ENCODE measurements around the gene CHTF18. TPM values are rescaled to one million over a fixed set of nuclear protein-coding genes. Genes with fewer than 3 reads are reported as not detected.

Gene CHTF18
- total RNA-seq, 1 donor from 2014 or later = 3.1 TPM

DNA sequence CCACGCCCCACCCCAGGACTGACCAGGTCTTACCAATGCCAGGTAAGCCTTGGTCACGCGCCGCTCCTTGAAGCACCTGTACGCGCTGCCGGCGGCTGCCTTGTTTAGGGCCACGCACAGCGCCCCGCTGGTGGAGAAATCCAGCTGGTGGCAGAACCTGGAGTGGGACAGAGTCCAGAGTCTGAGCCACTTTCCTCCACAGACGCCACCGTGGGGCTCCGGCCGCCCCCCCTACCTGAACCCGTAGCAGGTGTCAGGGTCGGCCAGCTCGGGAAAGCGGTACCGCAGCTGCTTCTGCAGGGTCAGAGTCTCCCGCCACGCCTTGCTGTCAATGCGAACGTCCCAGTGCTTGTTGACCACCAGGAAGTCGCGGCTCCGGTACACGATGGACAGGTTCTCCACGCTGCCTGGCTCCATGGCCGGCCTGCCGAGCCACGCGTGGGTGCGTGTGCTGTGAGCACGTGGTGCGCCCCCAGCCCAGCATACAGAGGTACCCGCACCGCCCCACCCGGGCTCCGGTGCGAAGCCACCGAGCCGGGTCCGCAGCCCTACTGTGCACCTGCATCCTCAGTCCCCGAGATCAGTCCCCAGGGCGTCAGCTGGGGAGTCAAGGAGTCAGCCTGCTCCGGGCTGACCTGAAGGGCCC lies 976 bp upstream of the CHTF18 start:
- Histone ChIP-seq H3K4me1 (peaks cover 32% of the 10 kb centered on the region), H3K27me3 (ENCODE audit: low read depth) (peaks cover 13% of the 10 kb centered on the region), H3K36me3 (peaks cover 8% of the 10 kb centered on the region), H3K9me3 (replicated peaks) (no peaks in the 10 kb centered on the region), H3K27ac (replicated peaks) (peak overlapping the region; percentile 85), H3K4me3 (peak overlapping the region; percentile 99)
- TF ChIP-seq CTCF (IDR thresholded peaks at IDR 0.05; ENCODE audit: borderline replicate concordance) = no peak
- no peak for DNase-seq
- intact Hi-C loops (cut with micrococcal nuclease) = no loop called here

- Histone ChIP-seq H3K27me3 (ENCODE audit: low read depth) (peaks cover 8% of the 10 kb centered on the region), H3K27ac (replicated peaks) (peak within 1 kb of the TSS; percentile 85), H3K4me1 (peaks cover 32% of the 10 kb centered on the region), H3K36me3 (peaks cover 8% of the 10 kb centered on the region), H3K4me3 (peak within 1 kb of the TSS; percentile 99), H3K9me3 (replicated peaks) (no peaks in the 10 kb centered on the region)
- peak; percentile 14 for TF ChIP-seq CTCF (IDR thresholded peaks at IDR 0.05; ENCODE audit: borderline replicate concordance)
- peak; percentile 25 for DNase-seq
- intact Hi-C loops (cut with micrococcal nuclease) = no loop called here
Observed at GRCh38 chr16:787978-788398, 432 bp upstream of the CHTF18 start, which contains the start of gene RPUSD1. Gene RPUSD1 (minus strand): TSS chr16:788381. CDS start chr16:787737, 644 bp downstream.

- Histone ChIP-seq H3K4me1 (peaks cover 29% of the 10 kb centered on the region), H3K4me3 (peak overlapping the region; percentile 99)
Observed at GRCh38 chr16:789191-789850, 901 bp downstream of the CHTF18 start.

GRCh38 chr16:790086-790485 lies 1.7 kb downstream of the CHTF18 start:
- TF ChIP-seq CTCF (IDR thresholded peaks at IDR 0.05; ENCODE audit: borderline replicate concordance) = no peak
- DNase-seq = no peak
- Histone ChIP-seq H3K4me1 (peaks cover 29% of the 10 kb centered on the region), H3K9me3 (replicated peaks) (no peaks in the 10 kb centered on the region), H3K4me3 (no peak overlapping the region), H3K27me3 (ENCODE audit: low read depth) (no peaks in the 10 kb centered on the region), H3K27ac (replicated peaks) (no peak overlapping the region), H3K36me3 (peaks cover 8% of the 10 kb centered on the region)
- intact Hi-C loops (cut with micrococcal nuclease) = no loop called here

More at GRCh38 chr16:789191-789850, 901 bp downstream of the CHTF18 start:
- Histone ChIP-seq H3K27ac (replicated peaks) (no peak overlapping the region), H3K27me3 (ENCODE audit: low read depth) (no peaks in the 10 kb centered on the region), H3K36me3 (peaks cover 8% of the 10 kb centered on the region), H3K9me3 (replicated peaks) (no peaks in the 10 kb centered on the region)
- intact Hi-C loops (cut with micrococcal nuclease) = no loop called here
- DNase-seq = no peak
- TF ChIP-seq CTCF (IDR thresholded peaks at IDR 0.05; ENCODE audit: borderline replicate concordance) = no peak

- Histone ChIP-seq H3K27ac (replicated peaks) (no peak overlapping the region), H3K36me3 (peaks cover 8% of the 10 kb centered on the region), H3K4me1 (peaks cover 29% of the 10 kb centered on the region), H3K9me3 (replicated peaks) (no peaks in the 10 kb centered on the region), H3K27me3 (ENCODE audit: low read depth) (peaks cover 4% of the 10 kb centered on the region), H3K4me3 (no peak overlapping the region)
- TF ChIP-seq CTCF (IDR thresholded peaks at IDR 0.05; ENCODE audit: borderline replicate concordance) = no peak
- DNase-seq = no peak
- intact Hi-C loops (cut with micrococcal nuclease) = no loop called here
Observed at GRCh38 chr16:791131-791530, 2.7 kb downstream of the CHTF18 start.

Data from left ventricle myocardium inferior (tissue), 1 donor.